GM23248 (cell line): Measurements from ENCODE around the gene AP3S1. TPM values are rescaled to one million over a fixed set of nuclear protein-coding genes. Genes with fewer than 3 reads are reported as not detected.

Source experiments
- DNase-seq: peaks from one replicate; pipeline ENCODE4 v3.0.0-alpha.2; 2015
- H2AFZ ChIP-seq: fragments of 200-600 bp; sonication (generic); 2 replicates; pipeline ENCODE4 v1.6.1; 2016; ENCODE audit warnings: antibody characterized with exemption
- H3F3A ChIP-seq: fragments of 200-600 bp; sonication (generic); 2 replicates; pipeline ENCODE4 v1.6.1; 2016; ENCODE audit warnings: mild to moderate bottlenecking, antibody characterized with exemption, mixed run types; ENCODE audit not compliant: insufficient read depth
- H3K27ac ChIP-seq: fragments of 200-600 bp; sonication (generic); 2 replicates; pipeline ENCODE4 v1.5.1; 2016; ENCODE audit warnings: mild to moderate bottlenecking
- H3K27me3 ChIP-seq: fragments of 200-600 bp; sonication (generic); replicated peaks from 2 replicates; pipeline ENCODE4 v1.6.1; 2016; ENCODE audit warnings: mild to moderate bottlenecking; ENCODE audit not compliant: insufficient read depth
- H3K36me3 ChIP-seq: fragments of 200-600 bp; sonication (generic); 2 replicates; pipeline ENCODE4 v1.6.1; 2016; ENCODE audit warnings: low read depth, mild to moderate bottlenecking
- H3K4me1 ChIP-seq: fragments of 200-600 bp; sonication (generic); 2 replicates; pipeline ENCODE4 v1.6.1; 2016; ENCODE audit warnings: mild to moderate bottlenecking; ENCODE audit not compliant: insufficient read depth
- H3K4me2 ChIP-seq: fragments of 200-600 bp; sonication (generic); one replicate; pipeline ENCODE4 v1.6.1; 2016; ENCODE audit warnings: mild to moderate bottlenecking; ENCODE audit not compliant: unreplicated experiment
- H3K4me3 ChIP-seq: fragments of 200-600 bp; sonication (generic); 2 replicates; pipeline ENCODE4 v1.5.1; 2016; ENCODE audit warnings: mild to moderate bottlenecking
- H3K79me2 ChIP-seq: fragments of 200-600 bp; sonication (generic); 2 replicates; pipeline ENCODE4 v1.6.1; 2016; ENCODE audit warnings: mild to moderate bottlenecking; ENCODE audit not compliant: insufficient read depth
- H3K9ac ChIP-seq: fragments of 200-600 bp; sonication (generic); 2 replicates; pipeline ENCODE4 v1.6.1; 2016; ENCODE audit warnings: mild to moderate bottlenecking
- H3K9me2 ChIP-seq: fragments of 200-600 bp; sonication (generic); 2 replicates; pipeline ENCODE4 v1.6.1; 2016; ENCODE audit warnings: mixed run types, mild to moderate bottlenecking, moderate library complexity; ENCODE audit not compliant: insufficient read depth
- H3K9me3 ChIP-seq: fragments of 200-600 bp; sonication (generic); one replicate; pipeline ENCODE4 v1.6.1; 2017; ENCODE audit warnings: low read depth
- H4K20me1 ChIP-seq: fragments of 200-600 bp; sonication (generic); 2 replicates; pipeline ENCODE4 v1.6.0; 2016; ENCODE audit not compliant: insufficient read depth
- EZH2 ChIP-seq: fragments of 200-600 bp; sonication (generic); IDR thresholded peaks from 2 replicates; pipeline ENCODE4 v1.6.1; 2018; ENCODE audit warnings: antibody characterized with exemption, mild to moderate bottlenecking; ENCODE audit not compliant: insufficient read depth, poor library complexity, severe bottlenecking
- EZH2phosphoT487 ChIP-seq: fragments of 200-600 bp; sonication (generic); IDR thresholded peaks from 2 replicates; pipeline ENCODE4 v1.6.1; 2018; ENCODE audit warnings: antibody characterized with exemption, moderate library complexity, mild to moderate bottlenecking, low read depth; ENCODE audit not compliant: insufficient read depth
- WGBS, 2 experiments: methylation state at CpG; one replicate each; pipeline ENCODE4 v1.1.6; 2015 to 2017; ENCODE audit warnings: low lambda C conversion rate in 2 of 2, low coverage in 1 of 2; ENCODE audit errors: missing lambda C conversion rate in 2 of 2; 5-methylcytosine and 5-hydroxymethylcytosine counted together
- in situ Hi-C: fragments of 300-500 bp; cut with MboI; formaldehyde crosslinking; loops from 2 replicates; pipeline ENCODE4 v1.15.0; 2020
- polyA plus RNA-seq: library from polyadenylated mRNA; unstranded; fragments of >200 nt; fragmentation: Nextera tagmentation; extraction: Ambion mirVana; gene quantifications from 2 replicates; pipeline ENCODE4 v1.2.1, GENCODE V29; 2016
- total RNA-seq: library from RNA; depleted of rRNA; stranded (reverse); fragments of >200 nt; shearing (Covaris generic); gene quantifications from 2 replicates; pipeline ENCODE4 v1.2.3, GENCODE V29; 2014

The AP3S1 gene
- total and polyA plus RNA-seq, 2 experiments from 2014 or later: 303 to 430 TPM

GRCh38 chr5:115932991-115933390 is 91.3 kb downstream of the AP3S1 start:
- Histone ChIP-seq H3F3A (peaks cover 4% of the 10 kb centered on the region; the same call in 1 of the 2 replicates), H3K9me3 (no peaks in the 10 kb centered on the region), H4K20me1 (no peaks in the 10 kb centered on the region), H3K4me1 (no peaks in the 10 kb centered on the region), H2AFZ (no peak overlapping the region), H3K27ac (no peak overlapping the region), H3K36me3 (no peaks in the 10 kb centered on the region), H3K4me2 (no peak overlapping the region), H3K79me2 (no peaks in the 10 kb centered on the region), H3K27me3 (no peaks in the 10 kb centered on the region), H3K9me2 (no peaks in the 10 kb centered on the region), H3K9ac (no peak overlapping the region), H3K4me3 (no peak overlapping the region)
- DNase-seq: no peak
- WGBS, 2 experiments: 94 to 95% methylated on average over 6 of the region's 6 CpGs
- no peak for TF ChIP-seq EZH2phosphoT487
- no peak for TF ChIP-seq EZH2
- in situ Hi-C loops: no loop called here

GRCh38 chr5:115934388-115934974 is 92.7 kb downstream of the AP3S1 start:
- TF ChIP-seq EZH2phosphoT487 (no peak), EZH2 (no peak)
- Histone ChIP-seq H3K79me2 (no peaks in the 10 kb centered on the region), H3K27me3 (no peaks in the 10 kb centered on the region), H3K9me2 (no peaks in the 10 kb centered on the region), H2AFZ (no peak overlapping the region), H3K9me3 (no peaks in the 10 kb centered on the region), H3K4me3 (no peak overlapping the region), H4K20me1 (no peaks in the 10 kb centered on the region), H3K4me2 (no peak overlapping the region), H3K9ac (no peak overlapping the region), H3F3A (peaks cover 3% of the 10 kb centered on the region; the same call in 1 of the 2 replicates), H3K36me3 (no peaks in the 10 kb centered on the region), H3K27ac (no peak overlapping the region), H3K4me1 (peaks cover 9% of the 10 kb centered on the region)
- in situ Hi-C loops: no loop called here
- 93% methylated on average over 10 of the region's 10 CpGs for WGBS, 2 experiments
- no peak for DNase-seq

- 83 to 94% methylated on average over 1 of the region's 1 CpG for WGBS, 2 experiments
- no peaks in the 10 kb centered on the region for H3K79me2 ChIP-seq
- H3K27ac ChIP-seq: no peak overlapping the region
- H3K4me1 ChIP-seq: peaks cover 10% of the 10 kb centered on the region
- H4K20me1 ChIP-seq: no peaks in the 10 kb centered on the region
- H2AFZ ChIP-seq: no peak overlapping the region
- no peaks in the 10 kb centered on the region for H3K36me3 ChIP-seq
- no peaks in the 10 kb centered on the region for H3K9me3 ChIP-seq
- peaks cover 6% of the 10 kb centered on the region; the same call in 1 of the 2 replicates for H3F3A ChIP-seq
- no peak overlapping the region for H3K4me2 ChIP-seq
- in situ Hi-C loops: no loop called here
- no peak overlapping the region for H3K4me3 ChIP-seq
- H3K9ac ChIP-seq: no peak overlapping the region
- no peaks in the 10 kb centered on the region for H3K27me3 ChIP-seq
- TF ChIP-seq EZH2phosphoT487 (no peak), EZH2 (no peak)
- H3K9me2 ChIP-seq: no peaks in the 10 kb centered on the region
- no peak for DNase-seq
These were observed 94.3 kb downstream of the AP3S1 start for GRCh38 chr5:115936031-115936430.

- in situ Hi-C loops: no loop called here
- DNase-seq: peak; percentile 41
- Histone ChIP-seq H3K27ac (no peak overlapping the region; the same call in 1 of the 2 replicates), H3K4me2 (peak overlapping the region; percentile 13), H3K36me3 (no peaks in the 10 kb centered on the region), H3F3A (peaks cover 10% of the 10 kb centered on the region; the same call in 1 of the 2 replicates), H3K9me2 (no peaks in the 10 kb centered on the region), H3K27me3 (no peaks in the 10 kb centered on the region), H4K20me1 (no peaks in the 10 kb centered on the region), H3K9me3 (no peaks in the 10 kb centered on the region), H3K4me1 (peaks cover 14% of the 10 kb centered on the region), H3K9ac (no peak overlapping the region; the same call in 1 of the 2 replicates), H3K4me3 (0 out of 2 replicates have a peak overlapping the region, but pooled peaks have one; percentile 7), H2AFZ (peak overlapping the region; percentile 63), H3K79me2 (no peaks in the 10 kb centered on the region)
- TF ChIP-seq EZH2: no peak
- 30 to 36% methylated on average over 4 of the region's 4 CpGs for WGBS, 2 experiments
These were observed 97.3 kb downstream of the AP3S1 start for GRCh38 chr5:115939059-115939458.
